Peyer's patch (tissue), 4 donors: ENCODE measurements around the gene INTS11.

Experiments
- CTCF ChIP-seq, 6 experiments: fragments of 450-650 bp in 4 of 6; fragments of 200-600 bp in 2 of 6; sonication (generic) in 1 of 6; IDR thresholded peaks; one replicate each; pipeline ENCODE4 v1.5.1; 2017 to 2019; ENCODE audit warnings: antibody characterized with exemption in 6 of 6, mild to moderate bottlenecking in 3 of 6, moderate library complexity in 1 of 6
- POLR2A ChIP-seq, 2 donors: fragments of 450-650 bp; IDR thresholded peaks; one replicate each; pipeline ENCODE4 v1.5.1; 2017; ENCODE audit warnings: antibody characterized with exemption in 2 of 2, mild to moderate bottlenecking in 2 of 2, moderate library complexity in 2 of 2

- TF ChIP-seq CTCF (IDR thresholded peaks at IDR 0.05) = no peak
- TF ChIP-seq POLR2A (IDR thresholded peaks at IDR 0.05) = no peak
Measured at GRCh38 chr1:1264868-1265272, 59.6 kb downstream of the INTS11 start.
